ENCODE results near the gene ACOD1. TPM values are rescaled to one million over a fixed set of nuclear protein-coding genes. Genes with fewer than 3 reads are reported as not detected.

ACOD1 gene
- total and polyA plus RNA-seq, 10 of the 15 experiments (the other 5 are each of a cell fraction or from before 2014, with no cell fraction given) = not detected

GRCh38 chr13:76991796-76992547 lies 43.7 kb downstream of the ACOD1 start, which contains the start of gene CLN5 (continued):
- TF ChIP-seq RUNX3 (IDR thresholded peaks at IDR 0.05; ENCODE audit: low read length) (peak; percentile 15; the same call in 1 of the 2 replicates), TBL1XR1 (IDR thresholded peaks at IDR 0.05; ENCODE audit: low read depth, low read length) (no peak), SP1 (IDR thresholded peaks at IDR 0.05; ENCODE audit: low read depth, low read length) (peak; percentile 56), CHD4 (IDR thresholded peaks at IDR 0.05) (no peak), YY1 (IDR thresholded peaks at IDR 0.05; ENCODE audit: low read depth, low read length) (peak; percentile 84), RELB (IDR thresholded peaks at IDR 0.05; ENCODE audit: low read depth) (no peak; the same call in 1 of the 2 replicates), ATF7 (IDR thresholded peaks at IDR 0.05; ENCODE audit: low read depth) (no peak), HDAC6 (IDR thresholded peaks at IDR 0.05; ENCODE audit: unreplicated experiment) (peak; percentile 48), ELK1 (IDR thresholded peaks at IDR 0.05; ENCODE audit: low read depth, low read length) (peak; percentile 95), ZBTB11 (CRISPR knock-in tag; IDR thresholded peaks at IDR 0.05) (no peak), EZH2 (IDR thresholded peaks at IDR 0.05; ENCODE audit: borderline replicate concordance, control insufficient read depth, low read depth, low read length) (no peak), CEBPZ (IDR thresholded peaks at IDR 0.05; ENCODE audit: low read depth, low read length) (no peak), ZSCAN29 (IDR thresholded peaks at IDR 0.05) (no peak), ZBTB40 (IDR thresholded peaks at IDR 0.05; ENCODE audit: borderline replicate concordance) (no peak)

All from GM12878 (cell line).